Cardiac muscle cell (in vitro differentiated cells and primary cell): ENCODE measurements around the gene C2CD4C. TPM values are rescaled to one million over a fixed set of nuclear protein-coding genes. Genes with fewer than 3 reads are reported as not detected.

Experiments
- DNase-seq, 2 donors: peaks; one replicate each; pipeline versions ENCODE4 v3.0.0 to v3.0.0-alpha.2; 2010 to 2017; ENCODE audit warnings: low read depth in 1 of 2, low spot score in 1 of 2
- H3K27ac ChIP-seq: fragments of 200-600 bp; sonication (generic); 2 replicates; pipeline ENCODE4 v1.5.1; 2016
- H3K27me3 ChIP-seq: fragments of 200-600 bp; sonication (generic); 2 replicates; pipeline ENCODE4 v1.6.0; 2016; ENCODE audit warnings: control low read depth
- H3K36me3 ChIP-seq: fragments of 200-600 bp; sonication (generic); 2 replicates; pipeline ENCODE4 v1.5.1; 2016; ENCODE audit warnings: control low read depth
- H3K4me1 ChIP-seq: fragments of 200-600 bp; sonication (generic); 2 replicates; pipeline ENCODE4 v1.8.1; 2017; ENCODE audit warnings: low read depth, mild to moderate bottlenecking, mixed run types
- H3K4me3 ChIP-seq: fragments of 200-600 bp; sonication (generic); 2 replicates; pipeline ENCODE4 v1.5.1; 2016; ENCODE audit warnings: mild to moderate bottlenecking
- H3K9me3 ChIP-seq: fragments of 200-600 bp; sonication (generic); 2 replicates; pipeline ENCODE4 v1.5.1; 2017; ENCODE audit warnings: low read depth, mild to moderate bottlenecking, control low read depth
- CTCF ChIP-seq: IDR thresholded peaks from 2 replicates; pipeline ENCODE4 v1.5.1; 2012; ENCODE audit warnings: low read depth, mild to moderate bottlenecking, low read length
- polyA plus RNA-seq: library from polyadenylated mRNA; unstranded; fragments of >200 nt; fragmentation: Nextera tagmentation; extraction: Ambion mirVana; gene quantifications from 2 replicates; pipeline ENCODE4 v1.2.1, GENCODE V29; 2016
- total RNA-seq: library from RNA; depleted of rRNA; stranded (reverse); fragments of >200 nt; gene quantifications from 2 replicates; pipeline ENCODE4 v1.2.3, GENCODE V29; 2016

The C2CD4C gene
- total and polyA plus RNA-seq, 2 experiments from 2014 or later = 3.4 to 4.1 TPM

DNA sequence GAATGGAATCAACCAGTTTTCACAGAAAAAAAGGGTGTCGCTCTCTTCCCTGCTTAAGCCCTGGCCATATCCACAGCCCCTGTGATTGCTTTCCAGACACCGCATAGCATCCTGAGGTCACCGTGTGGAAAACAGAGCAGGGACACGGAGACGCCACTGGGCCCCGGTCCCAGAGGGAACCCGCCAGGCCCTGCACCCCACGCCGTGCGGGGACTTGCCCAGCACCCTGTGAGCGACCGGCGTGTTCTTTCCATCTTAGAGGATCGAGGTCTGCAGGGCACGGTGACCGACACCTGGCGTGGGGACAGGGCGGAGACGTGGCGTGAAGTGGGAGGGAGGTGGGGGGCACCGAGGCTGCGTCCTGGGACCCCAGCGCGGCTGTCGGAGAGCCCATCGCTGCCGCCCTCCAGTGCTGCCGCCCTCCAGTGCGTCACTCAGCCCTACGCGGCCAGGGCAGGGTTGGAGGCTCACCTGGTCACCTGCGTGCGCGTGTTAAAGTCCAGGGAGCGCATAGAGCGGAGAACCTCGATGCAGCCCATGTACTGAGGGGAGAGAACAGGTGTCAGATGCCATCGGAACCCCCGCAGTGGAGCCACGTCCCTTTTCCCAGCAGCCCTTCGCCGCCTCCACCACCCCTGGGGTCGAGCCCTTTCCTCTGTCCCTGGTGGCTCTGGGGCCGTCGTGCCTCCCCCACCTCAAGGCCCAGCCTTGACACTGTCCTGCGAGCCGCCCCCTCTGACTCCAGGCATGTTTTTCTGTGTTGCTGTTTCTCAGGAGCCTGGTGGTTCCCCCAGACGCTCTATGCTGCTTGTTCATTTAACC is 31.7 kb upstream of the C2CD4C start:
- TF ChIP-seq CTCF = no peak

GRCh38 chr19:439167-439900 is 30.4 kb upstream of the C2CD4C start:
- H3K27me3 ChIP-seq = no peaks in the 10 kb centered on the region
- no peak overlapping the region for H3K27ac ChIP-seq
- H3K4me1 ChIP-seq = no peaks in the 10 kb centered on the region
- no peaks in the 10 kb centered on the region for H3K9me3 ChIP-seq
- no peak for DNase-seq
- no peak overlapping the region for H3K4me3 ChIP-seq
- H3K36me3 ChIP-seq = no peaks in the 10 kb centered on the region
- no peak for TF ChIP-seq CTCF

More for the DNA sequence above, 31.7 kb upstream of the C2CD4C start:
- no peaks in the 10 kb centered on the region for H3K27me3 ChIP-seq
- H3K27ac ChIP-seq = no peak overlapping the region
- no peak for DNase-seq
- H3K4me1 ChIP-seq = no peaks in the 10 kb centered on the region
- H3K9me3 ChIP-seq = no peaks in the 10 kb centered on the region
- no peaks in the 10 kb centered on the region for H3K36me3 ChIP-seq
- no peak overlapping the region for H3K4me3 ChIP-seq

DNA sequence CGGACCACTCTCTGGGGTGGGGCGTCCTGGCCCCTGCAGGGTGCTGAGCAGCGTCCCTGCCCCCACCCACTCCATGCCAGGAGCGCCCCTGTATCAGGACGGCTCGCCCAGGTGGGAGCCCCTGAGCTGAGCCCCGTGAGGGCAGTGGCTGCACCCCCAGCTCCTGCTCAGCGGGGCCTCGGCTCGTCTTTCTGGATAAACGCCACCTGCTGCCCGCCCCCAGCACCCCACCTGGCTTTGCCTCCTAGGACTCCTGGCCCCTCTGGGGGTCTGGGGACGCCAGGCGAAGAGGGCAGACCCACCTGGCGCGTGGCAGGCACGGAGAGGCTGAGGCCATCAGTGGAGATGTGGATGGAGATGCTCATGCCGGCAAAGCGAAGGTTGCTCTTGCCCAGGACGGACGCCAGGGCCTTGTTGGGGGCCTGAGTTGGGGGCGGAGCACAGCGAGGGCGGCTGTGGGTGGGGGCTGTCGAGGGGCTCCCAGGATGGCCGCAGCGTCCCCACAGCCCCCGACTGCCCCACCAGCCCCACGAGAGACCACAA is 29.5 kb upstream of the C2CD4C start:
- no peak for TF ChIP-seq CTCF
- H3K4me3 ChIP-seq = no peak overlapping the region
- no peaks in the 10 kb centered on the region for H3K4me1 ChIP-seq
- no peaks in the 10 kb centered on the region for H3K27me3 ChIP-seq
- no peaks in the 10 kb centered on the region for H3K9me3 ChIP-seq
- H3K36me3 ChIP-seq = no peaks in the 10 kb centered on the region
- no peak for DNase-seq
- no peak overlapping the region for H3K27ac ChIP-seq

DNA sequence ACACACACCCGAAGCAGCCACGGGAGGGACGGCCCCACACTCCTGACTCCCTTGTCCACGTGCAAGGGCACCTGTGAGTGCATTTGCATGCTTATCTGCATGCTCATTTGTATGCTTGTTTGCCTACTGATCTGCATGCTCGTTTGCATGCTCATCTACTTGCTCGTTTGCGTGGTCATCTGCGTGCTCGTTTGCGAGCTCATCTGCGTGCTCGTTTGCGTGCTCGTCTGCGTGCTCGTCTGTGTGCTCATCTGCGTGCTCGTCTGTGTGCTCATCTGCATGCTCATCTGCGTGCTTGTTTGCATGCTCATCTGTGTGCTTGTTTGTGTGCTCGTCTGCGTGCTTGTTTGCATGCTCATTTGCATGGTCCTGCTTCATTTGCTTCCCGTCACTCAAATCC is 28.1 kb upstream of the C2CD4C start:
- Histone ChIP-seq H3K9me3 (no peaks in the 10 kb centered on the region), H3K36me3 (no peaks in the 10 kb centered on the region), H3K4me1 (no peaks in the 10 kb centered on the region), H3K27me3 (no peaks in the 10 kb centered on the region), H3K4me3 (no peak overlapping the region), H3K27ac (no peak overlapping the region)
- DNase-seq = no peak
- no peak for TF ChIP-seq CTCF

GRCh38 chr19:436413-436950 is 27.5 kb upstream of the C2CD4C start:
- no peak for DNase-seq
- Histone ChIP-seq H3K27me3 (no peaks in the 10 kb centered on the region), H3K4me3 (no peak overlapping the region), H3K9me3 (no peaks in the 10 kb centered on the region), H3K36me3 (no peaks in the 10 kb centered on the region), H3K4me1 (no peaks in the 10 kb centered on the region), H3K27ac (no peak overlapping the region)
- no peak for TF ChIP-seq CTCF
